GM12878 (cell line): ENCODE data around the gene SDS. TPM values are rescaled to one million over a fixed set of nuclear protein-coding genes. Genes with fewer than 3 reads are reported as not detected.

ENCODE experiments used
- ATAC-seq: fragments of 200-7000 bp; cut with Tn5 transposase; 3 replicates; pipeline ENCODE4 v1.9.1; 2020; ENCODE audit warnings: mild to moderate bottlenecking, moderate library complexity
- BruUV-seq: library from RNA; stranded (reverse); fragments of 400-500 nt; replicated peaks from 2 replicates; lab custom pipeline; 2021; lab: Mats Ljungman, UMichigan
- CTCF ChIA-PET: fragments of 300-600 bp; sonication (Branson Sonifier 250); formaldehyde crosslinking; extraction: SDS; loops from one replicate; lab custom pipeline; 2021; ENCODE audit warnings: inconsistent platforms; lab: Yijun Ruan, JAX
- POLR2A ChIA-PET: fragments of 350-600 bp; formaldehyde crosslinking; extraction: SDS; loops from one replicate; lab custom pipeline; 2021; ENCODE audit warnings: inconsistent platforms; lab: Charles Lee
- RAD21 ChIA-PET: fragments of 300-600 bp; sonication (Branson Sonifier 250); formaldehyde crosslinking; loops from one replicate; lab custom pipeline; 2023; ENCODE audit warnings: antibody characterized with exemption; ENCODE audit not compliant: unreplicated experiment; lab: Charles Lee
- SMC1A ChIA-PET: fragments of 300-600 bp; sonication (Branson Sonifier 250); formaldehyde crosslinking; loops from one replicate; lab custom pipeline; 2023; ENCODE audit not compliant: unreplicated experiment, uncharacterized antibody; lab: Charles Lee
- DNase-seq: peaks from one replicate; pipeline ENCODE4 v3.0.0-alpha.2; 2011; ENCODE audit warnings: low read depth, low spot score
- FAIRE-seq: peaks from 3 replicates; lab custom pipeline; 2011; peaks lifted over from hg19 to GRCh38; lab: Jason Lieb, UNC
- H2AFZ ChIP-seq: 2 replicates; pipeline ENCODE4 v1.6.0; 2011; ENCODE audit warnings: low read depth, low read length, control low read depth; ENCODE audit not compliant: control insufficient read depth
- H3K27ac ChIP-seq: 2 replicates; pipeline ENCODE4 v1.5.1; 2011; ENCODE audit warnings: control low read depth; ENCODE audit not compliant: control insufficient read depth, insufficient read depth
- H3K27me3 ChIP-seq, 2 experiments: replicated peaks in 1 of 2; 2 replicates each; pipeline versions ENCODE4 v1.6.0 to v1.6.1; 2011; ENCODE audit warnings: low read length in 1 of 2; ENCODE audit not compliant: control insufficient read depth in 2 of 2, insufficient read depth in 2 of 2
- H3K36me3 ChIP-seq, 2 experiments: 2 replicates each; pipeline ENCODE4 v1.5.1; 2011; ENCODE audit warnings: low read length in 1 of 2; ENCODE audit not compliant: control insufficient read depth in 2 of 2, insufficient read depth in 2 of 2
- H3K4me1 ChIP-seq: 2 replicates; pipeline ENCODE4 v1.6.1; 2011; ENCODE audit warnings: mild to moderate bottlenecking, low read length, moderate library complexity, mixed read lengths; ENCODE audit not compliant: control insufficient read depth, insufficient read depth
- H3K4me2 ChIP-seq: 2 replicates; pipeline ENCODE4 v1.6.0; 2011; ENCODE audit warnings: control low read depth; ENCODE audit not compliant: control insufficient read depth, insufficient read depth
- H3K4me3 ChIP-seq: fragments of 200-600 bp; sonication (generic); 2 replicates; pipeline ENCODE4 v1.5.1; 2016
- H3K79me2 ChIP-seq: 2 replicates; pipeline ENCODE4 v1.6.0; 2011; ENCODE audit warnings: low read length; ENCODE audit not compliant: control insufficient read depth, insufficient read depth
- H3K9ac ChIP-seq: 2 replicates; pipeline ENCODE4 v1.8.0; 2011; ENCODE audit warnings: low read length, control low read depth, mixed read lengths; ENCODE audit not compliant: control insufficient read depth, insufficient read depth
- H3K9me3 ChIP-seq: replicated peaks from 3 replicates; pipeline ENCODE4 v1.5.1; 2011; ENCODE audit warnings: mild to moderate bottlenecking, low read length; ENCODE audit not compliant: control insufficient read depth, insufficient read depth
- H4K20me1 ChIP-seq: 2 replicates; pipeline ENCODE4 v1.6.0; 2011; ENCODE audit not compliant: control insufficient read depth, insufficient read depth
- CBX3 ChIP-seq: fragments of 200-600 bp; sonication (generic); IDR thresholded peaks from 2 replicates; pipeline ENCODE4 v1.6.1; 2016; ENCODE audit warnings: low read depth, borderline replicate concordance
- HDGF ChIP-seq: fragments of 450-650 bp; IDR thresholded peaks from 2 replicates; pipeline ENCODE4 v1.6.1; 2016; ENCODE audit warnings: antibody characterized with exemption
- IRF3 ChIP-seq: fragments of 450-650 bp; IDR thresholded peaks from 2 replicates; pipeline ENCODE4 v1.6.1; 2014; ENCODE audit warnings: mild to moderate bottlenecking
- SMARCA5 ChIP-seq: fragments of 450-650 bp; IDR thresholded peaks from 2 replicates; pipeline ENCODE4 v1.6.1; 2017; ENCODE audit warnings: mild to moderate bottlenecking
- ZBTB40 ChIP-seq: fragments of 450-650 bp; IDR thresholded peaks from 2 replicates; pipeline ENCODE4 v1.6.1; 2016; ENCODE audit warnings: mild to moderate bottlenecking, moderate library complexity, borderline replicate concordance
- ZNF24 ChIP-seq: fragments of 450-650 bp; IDR thresholded peaks from 2 replicates; pipeline ENCODE4 v1.6.1; 2017; ENCODE audit warnings: antibody characterized with exemption, mild to moderate bottlenecking
- WGBS: methylation state at CpG from one replicate; pipeline ENCODE4 v1.1.6; 2016; ENCODE audit warnings: low lambda C conversion rate; ENCODE audit not compliant: insufficient replicate concordance, insufficient coverage; ENCODE audit errors: missing lambda C conversion rate; 5-methylcytosine and 5-hydroxymethylcytosine counted together
- in situ Hi-C: fragments of 300-500 bp; cut with MboI; formaldehyde crosslinking; loops from 9 replicates; pipeline ENCODE4 v1.14.3; 2018; ENCODE audit warnings: mixed read lengths
- intact Hi-C: fragments of 100-400 bp; cut with micrococcal nuclease; formaldehyde crosslinking; loops from one replicate; pipeline ENCODE4 v1.14.2; 2022; ENCODE audit not compliant: unreplicated experiment
- polyA plus RNA-seq, 11 experiments: library from polyadenylated mRNA; depleted of rRNA in 4 of 11; unstranded in 6 of 11; stranded (reverse) in 5 of 11; fragments of >200 nt; fragmentation: Nextera tagmentation in 4 of 11; fragmentation: Illumina TruSeq in 1 of 11; extraction: Ambion mirVana in 4 of 11; extraction: Trizol in 1 of 11; gene quantifications; 1 replicate in 1 of 11; 2 replicates in 10 of 11; pipeline versions ENCODE4 v1.2.1 to v1.2.3, GENCODE V29; 2011 to 2016; ENCODE audit warnings: inconsistent platforms in 2 of 11, missing spikeins in 2 of 11, low read depth in 1 of 11
- total RNA-seq, 4 experiments: library from RNA; depleted of rRNA in 3 of 4; stranded (reverse); fragments of >200 nt in 3 of 4; fragmentation: Illumina TruSeq in 1 of 4; extraction: Trizol in 1 of 4; gene quantifications; 2 replicates each; pipeline versions ENCODE4 v1.2.1 to v1.2.3, GENCODE V29; 2013 to 2021

Gene SDS
- total and polyA plus RNA-seq, 10 of the 15 experiments (the other 5 are each of a cell fraction or from before 2014, with no cell fraction given) = 0.18 TPM; not detected in 9

- ChIA-PET POLR2A (no interaction called here), CTCF (interaction anchor here (0.6 kb wide), 1 partner anchor 202 kb away, joined by 3 read pairs; no protein-coding TSS in a partner anchor), RAD21 (no interaction called here)
Measured at GRCh38 chr12:113397497-113398197, 6.0 kb downstream of the SDS start.

More at GRCh38 chr12:113397497-113398197, 6.0 kb downstream of the SDS start:
- Histone ChIP-seq H3K27me3 (no peaks in the 10 kb centered on the region), H3K4me2 (no peak overlapping the region), H3K9ac (no peak overlapping the region), H3K4me1 (no peaks in the 10 kb centered on the region; the same call in 1 of the 2 replicates), H3K27ac (no peak overlapping the region), H3K4me3 (no peak overlapping the region), H3K36me3 (no peaks in the 10 kb centered on the region), H3K9me3 (no peaks in the 10 kb centered on the region), H2AFZ (no peak overlapping the region), H3K79me2 (no peaks in the 10 kb centered on the region), H4K20me1 (no peaks in the 10 kb centered on the region)
- in situ Hi-C loops = no loop called here
- no peak for FAIRE-seq
- SMC1A ChIA-PET = no interaction called here
- intact Hi-C loops = no loop called here
- no peak for ATAC-seq
- BruUV-seq = no TSS peak
- WGBS = 9% methylated on average over 9 of the region's 10 CpGs
- no peak for TF ChIP-seq IRF3
- no peak for TF ChIP-seq ZNF24
- no peak for TF ChIP-seq SMARCA5
- TF ChIP-seq HDGF = no peak
- no peak for TF ChIP-seq CBX3
- TF ChIP-seq ZBTB40 = no peak
- no peak for DNase-seq
